MM.1S (cell line): ENCODE measurements around the gene PDCD1.

ENCODE experiments used
- DNase-seq: peaks from one replicate; pipeline ENCODE4 v3.0.0-alpha.2; 2015
- H2AFZ ChIP-seq: fragments of 300-600 bp; sonication (generic); 2 replicates; pipeline ENCODE4 v1.6.0; 2016; ENCODE audit warnings: antibody characterized with exemption, low read length
- H3F3A ChIP-seq: fragments of 300-600 bp; sonication (generic); 2 replicates; pipeline ENCODE4 v1.6.1; 2016; ENCODE audit warnings: mild to moderate bottlenecking, antibody characterized with exemption, low read length, moderate library complexity, mixed read lengths; ENCODE audit not compliant: insufficient read depth
- H3K27ac ChIP-seq: fragments of 300-600 bp; sonication (generic); 2 replicates; pipeline ENCODE4 v1.5.1; 2016; ENCODE audit warnings: mild to moderate bottlenecking, low read length
- H3K27me3 ChIP-seq: fragments of 300-600 bp; sonication (generic); replicated peaks from 2 replicates; pipeline ENCODE4 v1.6.0; 2016; ENCODE audit warnings: low read length; ENCODE audit not compliant: insufficient read depth
- H3K36me3 ChIP-seq: fragments of 300-600 bp; sonication (generic); replicated peaks from 2 replicates; pipeline ENCODE4 v1.6.1; 2016; ENCODE audit warnings: mild to moderate bottlenecking, low read length, mixed read lengths; ENCODE audit not compliant: insufficient read depth
- H3K4me1 ChIP-seq: fragments of 300-600 bp; sonication (generic); 2 replicates; pipeline ENCODE4 v1.6.1; 2016; ENCODE audit warnings: low read length, mixed read lengths
- H3K4me2 ChIP-seq: fragments of 300-600 bp; sonication (generic); 2 replicates; pipeline ENCODE4 v1.6.0; 2016; ENCODE audit warnings: low read depth, low read length
- H3K4me3 ChIP-seq: fragments of 300-600 bp; sonication (generic); 2 replicates; pipeline ENCODE4 v1.5.1; 2016; ENCODE audit warnings: low read length, mixed read lengths
- H3K79me2 ChIP-seq: fragments of 300-600 bp; sonication (generic); 2 replicates; pipeline ENCODE4 v1.6.1; 2016; ENCODE audit warnings: mixed run types, low read length, mixed read lengths
- H3K9ac ChIP-seq: fragments of 300-600 bp; sonication (generic); 2 replicates; pipeline ENCODE4 v1.6.1; 2016; ENCODE audit warnings: low read length, mixed read lengths
- H3K9me2 ChIP-seq: fragments of 300-600 bp; sonication (generic); replicated peaks from 2 replicates; pipeline ENCODE4 v1.6.1; 2016; ENCODE audit warnings: mild to moderate bottlenecking, low read length, mixed read lengths; ENCODE audit not compliant: insufficient read depth
- H3K9me3 ChIP-seq: fragments of 300-600 bp; sonication (generic); replicated peaks from 2 replicates; pipeline ENCODE4 v1.6.1; 2016; ENCODE audit warnings: mild to moderate bottlenecking, low read length, mixed read lengths; ENCODE audit not compliant: insufficient read depth
- H4K20me1 ChIP-seq: fragments of 300-600 bp; sonication (generic); 2 replicates; pipeline ENCODE4 v1.6.1; 2016; ENCODE audit warnings: mild to moderate bottlenecking, low read length, moderate library complexity, mixed read lengths; ENCODE audit not compliant: insufficient read depth
- EZH2 ChIP-seq: fragments of 300-600 bp; sonication (generic); optimal IDR thresholded peaks from 2 replicates; pipeline ENCODE3; 2017; ENCODE audit warnings: low read depth, mild to moderate bottlenecking, antibody characterized with exemption, low read length, mixed read lengths
- EZH2phosphoT487 ChIP-seq: fragments of 300-600 bp; sonication (generic); IDR thresholded peaks from 2 replicates; pipeline ENCODE4 v1.6.1; 2018; ENCODE audit warnings: antibody characterized with exemption, low read length
- TF ChIP-seq, protein P1 (sequence below): fragments of 300-600 bp; sonication (generic); IDR thresholded peaks from 2 replicates; pipeline ENCODE4 v1.5.1; 2016; ENCODE audit warnings: antibody characterized with exemption, low read length, mixed read lengths

Gene PDCD1

DNA sequence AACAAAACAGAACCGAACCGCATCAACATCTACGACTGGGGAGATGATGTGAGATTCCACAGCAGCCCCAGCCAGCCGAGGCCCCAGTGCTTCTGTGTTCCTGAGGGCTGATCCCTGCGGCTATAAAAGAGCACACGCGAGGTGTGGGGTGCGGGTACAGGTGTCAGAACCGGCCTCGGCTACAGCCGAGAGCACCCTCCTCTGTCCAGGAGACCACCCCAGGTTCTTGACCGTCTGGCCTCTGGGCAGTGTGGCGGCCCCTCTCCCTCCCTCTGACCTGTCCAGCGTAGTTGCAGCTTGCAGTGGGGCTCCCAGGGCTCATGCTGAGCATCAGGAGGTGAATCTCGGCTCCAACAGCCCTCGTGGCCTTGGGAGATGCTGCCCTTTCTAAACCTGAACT lies 34.6 kb upstream of the PDCD1 start:
- Histone ChIP-seq H3K4me2 (no peak overlapping the region), H2AFZ (no peak overlapping the region), H3K4me1 (no peaks in the 10 kb centered on the region), H3K27me3 (no peaks in the 10 kb centered on the region), H3K79me2 (no peaks in the 10 kb centered on the region), H3K9me2 (no peaks in the 10 kb centered on the region), H4K20me1 (no peaks in the 10 kb centered on the region), H3K9ac (no peak overlapping the region), H3K27ac (no peak overlapping the region), H3K36me3 (no peaks in the 10 kb centered on the region), H3K4me3 (no peak overlapping the region), H3K9me3 (no peaks in the 10 kb centered on the region), H3F3A (no peaks in the 10 kb centered on the region)
- no peak for DNase-seq
- TF ChIP-seq EZH2 (no peak), EZH2phosphoT487 (no peak)
- TF ChIP-seq, protein P1, sequence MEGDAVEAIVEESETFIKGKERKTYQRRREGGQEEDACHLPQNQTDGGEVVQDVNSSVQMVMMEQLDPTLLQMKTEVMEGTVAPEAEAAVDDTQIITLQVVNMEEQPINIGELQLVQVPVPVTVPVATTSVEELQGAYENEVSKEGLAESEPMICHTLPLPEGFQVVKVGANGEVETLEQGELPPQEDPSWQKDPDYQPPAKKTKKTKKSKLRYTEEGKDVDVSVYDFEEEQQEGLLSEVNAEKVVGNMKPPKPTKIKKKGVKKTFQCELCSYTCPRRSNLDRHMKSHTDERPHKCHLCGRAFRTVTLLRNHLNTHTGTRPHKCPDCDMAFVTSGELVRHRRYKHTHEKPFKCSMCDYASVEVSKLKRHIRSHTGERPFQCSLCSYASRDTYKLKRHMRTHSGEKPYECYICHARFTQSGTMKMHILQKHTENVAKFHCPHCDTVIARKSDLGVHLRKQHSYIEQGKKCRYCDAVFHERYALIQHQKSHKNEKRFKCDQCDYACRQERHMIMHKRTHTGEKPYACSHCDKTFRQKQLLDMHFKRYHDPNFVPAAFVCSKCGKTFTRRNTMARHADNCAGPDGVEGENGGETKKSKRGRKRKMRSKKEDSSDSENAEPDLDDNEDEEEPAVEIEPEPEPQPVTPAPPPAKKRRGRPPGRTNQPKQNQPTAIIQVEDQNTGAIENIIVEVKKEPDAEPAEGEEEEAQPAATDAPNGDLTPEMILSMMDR, result no peak

DNA sequence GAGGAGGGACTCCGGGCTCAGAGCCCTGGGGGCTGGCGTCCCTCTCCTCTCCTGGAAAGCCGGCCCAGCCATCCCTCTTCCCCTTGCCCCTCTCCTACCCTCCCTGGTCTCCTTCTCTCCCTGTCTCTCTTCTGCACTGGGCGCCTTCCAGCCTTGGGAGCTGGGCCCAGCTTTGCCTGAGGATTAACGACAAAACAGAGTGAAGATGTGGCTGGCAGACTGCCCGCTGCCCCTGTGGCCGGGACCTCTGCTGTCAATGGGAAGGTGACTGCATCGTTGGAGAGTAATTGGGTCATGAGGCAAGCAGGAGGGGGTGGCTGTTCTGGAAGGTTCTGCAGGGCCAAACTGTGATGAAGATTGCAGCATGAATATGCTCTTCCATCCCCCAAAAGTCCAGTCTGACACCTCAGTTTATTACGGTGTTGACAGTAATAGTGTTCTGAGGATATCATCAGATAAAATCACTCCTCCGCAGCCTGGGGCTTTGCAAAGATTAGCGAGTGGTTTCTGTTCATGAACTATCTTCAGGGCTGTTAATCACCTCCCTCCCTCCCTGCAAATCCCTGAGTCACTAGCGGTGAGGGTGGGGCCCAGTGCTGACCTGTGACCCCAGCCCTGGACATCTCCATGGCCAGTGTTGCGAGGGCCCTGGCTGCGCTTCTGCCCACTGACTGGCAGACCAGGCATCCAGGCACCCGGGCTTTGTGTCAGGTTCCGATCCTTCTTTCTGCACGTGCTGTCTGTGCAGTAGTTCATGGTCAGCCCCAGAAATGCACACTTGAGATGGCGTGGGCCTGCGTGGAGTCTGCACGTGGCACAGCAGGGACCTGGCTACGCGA lies 33.8 kb upstream of the PDCD1 start:
- Histone ChIP-seq H3K4me1 (no peaks in the 10 kb centered on the region), H3K4me3 (no peak overlapping the region), H3K9me3 (no peaks in the 10 kb centered on the region), H3K9me2 (no peaks in the 10 kb centered on the region), H3F3A (no peaks in the 10 kb centered on the region), H3K4me2 (no peak overlapping the region), H3K9ac (no peak overlapping the region), H3K27ac (no peak overlapping the region), H4K20me1 (no peaks in the 10 kb centered on the region), H3K36me3 (no peaks in the 10 kb centered on the region), H2AFZ (no peak overlapping the region), H3K79me2 (no peaks in the 10 kb centered on the region), H3K27me3 (no peaks in the 10 kb centered on the region)
- no peak for DNase-seq
- no peak for TF ChIP-seq EZH2
- TF ChIP-seq EZH2phosphoT487, result no peak
- TF ChIP-seq, protein P1, result no peak

DNA sequence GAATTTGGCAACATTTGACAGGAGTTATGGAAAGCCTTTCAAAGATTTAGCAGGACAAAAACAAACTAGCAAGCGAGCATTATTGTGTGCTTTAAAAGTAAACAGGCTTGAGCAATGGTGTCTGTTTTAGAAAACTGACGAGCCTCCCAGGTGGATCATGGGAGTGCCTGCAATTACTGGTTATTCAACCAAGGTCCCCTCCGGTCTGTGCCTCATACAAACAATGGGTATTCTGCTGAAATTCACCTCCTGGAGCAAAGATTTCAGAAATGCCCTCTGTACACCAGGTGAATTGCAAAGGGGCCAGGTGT lies 33.2 kb upstream of the PDCD1 start:
- Histone ChIP-seq H3K4me3 (no peak overlapping the region), H3K9me3 (no peaks in the 10 kb centered on the region), H3K27me3 (no peaks in the 10 kb centered on the region), H3K79me2 (no peaks in the 10 kb centered on the region), H4K20me1 (no peaks in the 10 kb centered on the region), H3K27ac (no peak overlapping the region), H3K9ac (no peak overlapping the region), H3K4me2 (no peak overlapping the region), H3K4me1 (no peaks in the 10 kb centered on the region), H2AFZ (no peak overlapping the region), H3K36me3 (no peaks in the 10 kb centered on the region), H3K9me2 (no peaks in the 10 kb centered on the region), H3F3A (no peaks in the 10 kb centered on the region)
- no peak for DNase-seq
- no peak for TF ChIP-seq EZH2phosphoT487
- TF ChIP-seq, protein P1, result no peak
- TF ChIP-seq EZH2, result no peak
